GM18951 (cell line): Measurements from ENCODE around the gene KLF15.

Source experiments
- POLR2A ChIP-seq: IDR thresholded peaks from 4 replicates; pipeline ENCODE4 v1.6.1; 2011; ENCODE audit warnings: mild to moderate bottlenecking; ENCODE audit not compliant: insufficient read length, insufficient read depth; ENCODE audit errors: extremely low read depth
- in situ Hi-C: fragments of 300-500 bp; cut with MboI; formaldehyde crosslinking; loops from one replicate; pipeline ENCODE4 v1.12.0; 2022; ENCODE audit warnings: low sequenced_read_pairs, mixed read lengths, inconsistent platforms; ENCODE audit not compliant: unreplicated experiment

Gene KLF15

GRCh38 chr3:126314790-126315658 is 42.2 kb downstream of the KLF15 start:
- in situ Hi-C loops = no loop called here
- TF ChIP-seq POLR2A = no peak

GRCh38 chr3:126314305-126314789 is 42.9 kb downstream of the KLF15 start:
- in situ Hi-C loops = no loop called here
- no peak for TF ChIP-seq POLR2A

GRCh38 chr3:126313580-126314304 is 43.5 kb downstream of the KLF15 start:
- no peak for TF ChIP-seq POLR2A
- in situ Hi-C loops = no loop called here

GRCh38 chr3:126313166-126313565 is 44.0 kb downstream of the KLF15 start:
- in situ Hi-C loops = no loop called here
- no peak for TF ChIP-seq POLR2A

GRCh38 chr3:126312341-126312740 is 44.9 kb downstream of the KLF15 start:
- TF ChIP-seq POLR2A = no peak
- in situ Hi-C loops = no loop called here

- no peak for TF ChIP-seq POLR2A
- in situ Hi-C loops = no loop called here
Measured at GRCh38 chr3:126311338-126311978, 45.8 kb downstream of the KLF15 start.

GRCh38 chr3:126310816-126311215 is 46.4 kb downstream of the KLF15 start:
- in situ Hi-C loops = no loop called here
- TF ChIP-seq POLR2A = no peak

GRCh38 chr3:126309861-126310655 is 47.1 kb downstream of the KLF15 start:
- TF ChIP-seq POLR2A = no peak
- in situ Hi-C loops = no loop called here

- in situ Hi-C loops = no loop called here
Measured at GRCh38 chr3:126309165-126309564, 48.0 kb downstream of the KLF15 start.

GRCh38 chr3:126308394-126309125 is 48.6 kb downstream of the KLF15 start:
- in situ Hi-C loops = no loop called here
- no peak for TF ChIP-seq POLR2A

More at GRCh38 chr3:126309165-126309564, 48.0 kb downstream of the KLF15 start:
- TF ChIP-seq POLR2A = no peak

GRCh38 chr3:126307591-126308393 is 49.4 kb downstream of the KLF15 start:
- in situ Hi-C loops = no loop called here
- TF ChIP-seq POLR2A = no peak
